ENCODE data around the gene AMBP. TPM values are rescaled to one million over a fixed set of nuclear protein-coding genes. Genes with fewer than 3 reads are reported as not detected.

Gene AMBP
- total RNA-seq, result not detected

DNA sequence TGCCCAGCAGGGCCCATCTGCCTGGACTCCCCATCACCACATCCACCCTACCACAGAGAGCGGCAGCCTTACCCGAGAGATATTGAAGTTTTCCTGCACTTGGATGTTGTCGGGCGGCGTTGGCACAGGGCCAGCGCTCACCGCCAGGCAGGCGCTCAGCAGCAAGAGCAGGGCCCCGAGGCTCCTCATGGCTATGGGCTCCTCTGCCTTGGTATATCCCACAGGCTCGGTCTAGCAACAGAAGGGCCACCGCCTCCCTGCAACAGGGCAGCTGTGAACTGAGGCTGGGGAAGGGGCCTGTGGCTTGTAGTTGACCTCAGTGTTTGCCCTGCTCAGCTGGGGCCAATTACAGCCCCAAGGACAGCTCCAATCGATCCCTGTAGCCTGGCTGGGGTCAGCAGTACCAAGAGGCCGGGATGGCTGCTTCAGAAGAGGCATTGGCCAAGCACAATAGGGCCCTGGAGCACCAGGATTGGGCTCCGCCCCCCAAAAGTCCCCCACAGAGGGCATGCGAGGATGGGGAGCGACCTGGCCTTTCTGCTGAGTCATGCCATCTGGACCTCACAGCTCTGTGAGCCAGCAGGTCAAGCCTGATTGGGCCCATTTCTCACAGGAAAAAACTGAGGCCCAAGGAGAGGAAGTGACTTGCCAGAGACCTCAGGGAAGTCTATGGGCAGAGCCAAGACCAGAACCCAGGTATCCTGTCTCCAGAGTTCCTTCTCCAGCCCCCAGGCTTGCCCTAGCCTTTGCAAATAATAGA is at the start of gene AMBP:
TSS of gene AMBP (minus strand) at position 280 of the 760 bp plus-strand sequence. CDS start at position 189, 91 bp downstream.
- no peak for DNase-seq
- Mint-ChIP-seq H3K27ac (no peak within 1 kb of the TSS), H3K9me3 (ENCODE audit: low read depth) (no peaks in the 10 kb centered on the region), H3K4me1 (no peaks in the 10 kb centered on the region), H3K4me3 (no peak within 1 kb of the TSS), H3K27me3 (peaks cover 7% of the 10 kb centered on the region), H3K36me3 (no peaks in the 10 kb centered on the region)
- ATAC-seq, result no peak
- CTCF ChIA-PET, result interaction anchor here (1.1 to 1.9 kb wide), 2 partner anchors 13 to 213 kb away, joined by 3 to 10 read pairs; no protein-coding TSS in a partner anchor

DNA sequence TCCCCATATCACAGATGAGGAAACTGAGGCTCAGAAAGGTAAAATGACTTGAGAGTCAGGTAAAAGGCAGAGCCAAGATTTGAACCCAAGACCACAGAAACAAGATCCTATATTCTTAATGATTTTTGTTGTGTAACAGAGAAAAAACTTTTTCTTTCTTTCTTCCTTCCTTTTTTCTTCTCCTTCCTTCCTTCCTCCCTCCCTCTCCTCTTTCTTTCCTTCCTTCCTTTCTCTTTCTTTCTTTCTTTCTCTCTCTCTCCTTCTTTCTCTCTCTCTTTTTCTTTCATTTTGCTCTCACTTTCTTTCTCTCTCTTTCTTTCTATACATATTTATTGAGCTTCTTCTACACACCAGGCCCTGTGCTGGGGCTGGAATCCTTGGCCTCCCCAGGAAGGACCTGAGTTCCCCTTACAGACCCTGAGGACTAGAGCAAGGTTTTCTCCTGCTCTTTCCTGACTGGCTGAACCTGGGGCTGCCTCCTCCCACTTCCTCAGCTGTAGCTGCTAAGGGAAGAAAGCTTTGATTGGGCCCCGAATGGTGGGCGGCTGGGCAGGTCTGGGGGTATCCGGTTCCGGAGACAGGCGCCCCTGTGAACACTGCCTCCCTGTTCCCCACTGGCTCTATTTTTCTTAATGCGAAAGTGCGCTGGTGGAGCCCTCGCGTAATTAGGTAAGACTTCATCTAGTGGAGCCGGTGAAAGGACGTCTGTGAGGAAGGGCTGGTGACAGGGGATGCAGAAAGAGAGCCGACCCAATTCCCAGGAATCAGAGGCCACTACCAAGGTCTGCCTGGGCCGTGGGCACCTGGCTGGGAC is 48.4 kb upstream of the AMBP start:
- H3K9me3 Mint-ChIP-seq (ENCODE audit: low read depth), result no peaks in the 10 kb centered on the region
- DNase-seq, result no peak
- peaks cover 15% of the 10 kb centered on the region for H3K27me3 Mint-ChIP-seq
- CTCF ChIA-PET, result interaction anchor here (1.6 to 1.8 kb wide), 2 partner anchors 29 to 44 kb away, joined by 3 to 4 read pairs; partner anchors contain the start of gene COL27A1
- H3K27ac Mint-ChIP-seq, result no peak overlapping the region
- no peak overlapping the region for H3K4me3 Mint-ChIP-seq
- no peaks in the 10 kb centered on the region for H3K4me1 Mint-ChIP-seq
- no peaks in the 10 kb centered on the region for H3K36me3 Mint-ChIP-seq
- ATAC-seq, result no peak

DNA sequence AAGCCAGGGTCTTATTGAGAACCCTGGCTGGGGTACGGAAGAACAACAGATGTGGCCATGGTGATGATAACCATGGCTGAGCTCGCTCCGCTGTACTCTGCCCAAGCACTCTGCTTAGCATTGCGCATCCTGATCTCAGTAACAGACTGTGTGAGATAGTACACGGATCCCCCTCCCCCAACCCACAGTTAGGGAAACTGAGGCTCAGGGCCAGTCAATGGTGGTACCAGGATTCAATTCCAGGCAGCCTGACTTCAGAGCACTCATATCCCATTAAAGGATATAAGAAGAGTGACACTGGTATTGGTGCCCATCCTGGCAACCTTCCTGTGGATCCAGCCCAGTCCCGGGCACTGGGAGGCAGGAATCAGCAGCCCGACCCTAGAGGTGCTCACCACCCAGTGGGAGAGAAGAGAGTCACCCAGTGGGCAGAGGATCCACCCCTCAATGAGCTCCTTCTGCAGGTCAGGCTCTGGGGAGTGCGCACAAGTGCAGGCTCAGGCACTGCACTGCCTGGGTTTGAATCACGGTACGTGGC is 47.4 kb upstream of the AMBP start:
- CTCF ChIA-PET, result interaction anchor here (1.6 kb wide), 1 partner anchor 43 kb away, joined by 3 read pairs; no protein-coding TSS in a partner anchor

DNA sequence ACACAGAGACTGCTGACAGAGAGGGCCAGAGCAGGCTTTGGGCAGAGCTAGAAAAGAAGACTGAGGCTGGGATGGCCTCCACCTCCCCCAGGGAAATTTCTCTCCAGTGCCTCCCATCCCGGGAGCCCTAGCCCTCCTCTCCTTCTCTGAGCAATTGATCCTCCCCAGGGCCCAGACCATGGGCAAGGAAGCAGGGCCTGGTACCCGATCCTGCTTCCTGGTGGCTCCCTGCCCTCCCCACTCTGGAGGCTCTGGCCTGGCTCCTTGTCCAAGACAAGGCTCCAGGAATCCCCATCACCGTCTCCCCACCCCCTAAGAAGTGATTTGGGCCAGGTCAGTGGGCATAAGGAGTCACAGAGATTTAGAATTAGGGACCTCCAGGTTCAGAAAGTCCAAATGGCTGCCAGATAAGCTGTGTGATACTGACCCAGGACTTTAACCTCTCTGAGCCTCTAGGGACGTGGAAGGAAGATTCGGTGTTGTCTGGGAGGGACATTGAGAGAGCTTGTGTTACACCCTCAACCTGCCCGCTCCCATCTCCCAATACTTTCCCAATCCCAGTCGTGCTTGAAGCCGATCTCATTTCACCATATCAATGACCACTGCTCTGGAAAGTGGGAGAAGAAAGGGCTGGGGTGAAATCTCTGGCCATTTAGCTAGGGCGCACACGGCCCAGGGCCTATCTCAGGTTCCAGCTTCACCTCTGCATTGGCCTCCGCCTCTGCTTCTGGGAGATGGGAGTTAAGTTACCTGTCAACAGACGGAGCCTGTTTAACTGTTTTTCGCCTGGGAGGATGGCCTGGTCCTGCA is 46.8 kb upstream of the AMBP start:
- Mint-ChIP-seq H3K4me1 (no peaks in the 10 kb centered on the region), H3K4me3 (no peak overlapping the region), H3K27ac (no peak overlapping the region), H3K27me3 (peaks cover 16% of the 10 kb centered on the region), H3K9me3 (ENCODE audit: low read depth) (no peaks in the 10 kb centered on the region), H3K36me3 (no peaks in the 10 kb centered on the region)
- DNase-seq, result no peak
- ATAC-seq, result no peak
- CTCF ChIA-PET, result interaction anchor here (1.6 kb wide), 1 partner anchor 42 kb away, joined by 3 read pairs; no protein-coding TSS in a partner anchor

More for the DNA sequence above, 47.4 kb upstream of the AMBP start:
- Mint-ChIP-seq H3K36me3 (no peaks in the 10 kb centered on the region), H3K27ac (no peak overlapping the region), H3K27me3 (peaks cover 17% of the 10 kb centered on the region), H3K4me3 (no peak overlapping the region), H3K9me3 (ENCODE audit: low read depth) (no peaks in the 10 kb centered on the region), H3K4me1 (no peaks in the 10 kb centered on the region)
- DNase-seq, result no peak
- no peak for ATAC-seq

DNA sequence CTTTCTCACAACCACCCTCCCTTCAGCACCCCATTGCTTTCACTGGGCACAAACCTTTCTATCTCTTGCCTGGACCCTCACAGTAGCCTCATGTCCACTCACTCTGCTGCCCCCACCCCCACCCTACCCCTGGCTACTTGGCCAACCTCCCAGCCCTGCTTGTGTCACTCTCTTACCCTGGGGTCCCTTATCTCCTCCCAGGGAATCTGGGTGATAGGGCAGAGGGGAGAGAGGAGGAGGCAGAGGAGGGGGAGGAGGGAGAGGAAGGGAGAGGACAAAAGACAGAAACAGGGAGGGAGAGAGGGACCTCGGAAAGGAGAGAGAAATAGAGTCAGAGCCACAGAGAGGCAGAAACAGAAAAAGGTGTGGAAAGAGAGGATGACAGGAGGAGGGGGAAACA is 46.0 kb upstream of the AMBP start:
- H3K4me1 Mint-ChIP-seq, result no peaks in the 10 kb centered on the region
- H3K9me3 Mint-ChIP-seq (ENCODE audit: low read depth), result no peaks in the 10 kb centered on the region
- ATAC-seq (no peak), DNase-seq (no peak)
- CTCF ChIA-PET, result no interaction called here
- no peak overlapping the region for H3K4me3 Mint-ChIP-seq
- H3K27ac Mint-ChIP-seq, result no peak overlapping the region
- H3K36me3 Mint-ChIP-seq, result no peaks in the 10 kb centered on the region
- peaks cover 10% of the 10 kb centered on the region for H3K27me3 Mint-ChIP-seq

DNA sequence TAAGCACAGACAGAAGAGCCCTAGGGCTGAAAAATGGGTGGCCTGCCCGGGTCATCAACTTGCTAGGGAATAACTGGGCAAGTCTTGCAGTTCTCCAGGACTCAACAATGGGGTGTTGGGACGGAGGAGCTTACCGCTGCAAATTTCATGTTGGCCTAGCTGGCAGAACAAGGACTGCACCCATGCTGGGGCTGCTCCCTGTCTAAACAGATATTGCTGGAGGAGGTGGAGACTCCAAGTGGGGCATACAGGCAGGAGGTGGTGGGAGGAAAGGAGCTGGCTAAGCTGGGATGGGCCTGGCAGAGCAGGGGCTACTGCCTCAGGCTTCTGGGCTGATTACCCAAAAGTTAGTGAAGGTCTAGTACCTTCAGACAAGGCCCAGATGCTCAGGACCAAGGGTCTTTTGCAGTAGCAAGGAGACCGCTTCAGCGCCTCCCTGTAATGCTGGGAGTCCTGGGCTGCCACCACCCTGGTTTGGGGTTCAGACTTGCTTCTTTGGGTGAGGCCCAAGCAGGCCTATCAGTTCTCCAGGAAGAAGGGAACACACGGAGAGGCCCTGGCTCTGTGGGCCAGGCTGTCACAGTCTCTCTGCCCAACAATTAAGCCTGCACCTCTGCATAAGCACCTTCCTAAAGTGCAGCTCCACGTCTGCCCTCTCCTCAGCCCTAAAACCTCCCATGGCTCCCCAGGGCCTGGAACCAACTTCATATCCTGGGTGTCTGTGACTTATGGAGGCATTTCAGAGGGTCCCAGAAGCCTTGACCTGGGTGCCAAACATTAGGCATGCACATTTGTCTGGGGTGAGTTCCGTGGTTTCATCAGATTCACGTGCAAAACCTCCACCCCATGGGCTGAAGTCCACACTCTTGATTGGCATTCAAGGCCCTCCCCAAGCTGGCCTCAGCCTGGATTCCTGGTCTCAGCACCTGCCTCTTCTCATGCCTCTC is 45.2 kb upstream of the AMBP start:
- H3K9me3 Mint-ChIP-seq (ENCODE audit: low read depth), result no peaks in the 10 kb centered on the region
- no peaks in the 10 kb centered on the region for H3K4me1 Mint-ChIP-seq
- no peaks in the 10 kb centered on the region for H3K36me3 Mint-ChIP-seq
- H3K27ac Mint-ChIP-seq, result no peak overlapping the region
- peaks cover 11% of the 10 kb centered on the region for H3K27me3 Mint-ChIP-seq
- DNase-seq (no peak), ATAC-seq (no peak)
- no peak overlapping the region for H3K4me3 Mint-ChIP-seq
- CTCF ChIA-PET, result interaction anchor here (1.5 kb wide), 1 partner anchor 15 kb away, joined by 3 read pairs; no protein-coding TSS in a partner anchor

DNA sequence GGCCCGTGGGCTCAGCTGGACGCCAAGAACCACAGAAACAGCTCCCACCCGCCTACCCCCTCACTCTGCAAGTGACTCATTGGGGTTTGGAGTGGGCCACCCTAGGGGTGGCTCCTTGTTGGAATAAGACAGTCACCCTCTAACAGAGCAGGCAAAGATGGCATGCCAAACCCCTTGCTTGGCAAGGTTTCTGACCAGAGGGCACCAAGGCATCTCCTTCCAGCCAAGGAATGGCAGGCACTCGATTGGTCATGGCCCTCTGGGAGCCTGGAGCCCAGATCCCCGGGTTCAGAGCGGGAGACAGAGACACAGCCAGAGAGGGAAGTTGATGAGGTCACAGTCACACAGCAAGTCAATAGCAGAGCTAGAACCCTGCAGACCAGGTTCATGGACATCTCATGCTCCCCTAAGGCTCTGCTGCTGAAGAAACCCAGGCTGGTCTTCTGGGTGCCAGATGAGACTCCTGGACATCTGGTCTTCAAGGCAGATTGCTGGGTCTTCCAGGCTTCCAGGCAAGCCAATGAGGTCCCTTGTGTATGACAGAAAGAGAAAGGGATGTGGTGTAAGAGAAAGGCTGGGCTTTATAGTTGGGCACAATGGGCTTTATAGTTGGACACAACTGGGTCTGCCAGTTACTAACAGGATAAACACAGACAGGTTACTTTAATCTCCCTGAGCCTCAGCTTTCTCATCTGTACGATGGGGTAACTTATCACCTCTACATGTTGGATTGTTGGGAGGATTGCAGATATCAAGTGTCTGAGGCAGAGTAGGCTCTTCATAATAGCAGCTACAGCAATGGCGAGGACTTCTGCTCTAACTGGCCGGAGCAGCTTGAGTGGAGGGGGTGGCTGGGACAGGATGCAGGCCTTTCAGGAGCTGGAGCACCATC is 44.3 kb upstream of the AMBP start:
- no peaks in the 10 kb centered on the region for H3K36me3 Mint-ChIP-seq
- H3K27ac Mint-ChIP-seq, result no peak overlapping the region
- H3K9me3 Mint-ChIP-seq (ENCODE audit: low read depth), result no peaks in the 10 kb centered on the region
- DNase-seq, result no peak
- H3K4me3 Mint-ChIP-seq, result no peak overlapping the region
- peaks cover 14% of the 10 kb centered on the region for H3K27me3 Mint-ChIP-seq
- no peak for ATAC-seq
- no peaks in the 10 kb centered on the region for H3K4me1 Mint-ChIP-seq
- CTCF ChIA-PET, result interaction anchor here (1.5 kb wide), 1 partner anchor 14 kb away, joined by 3 read pairs; no protein-coding TSS in a partner anchor

DNA sequence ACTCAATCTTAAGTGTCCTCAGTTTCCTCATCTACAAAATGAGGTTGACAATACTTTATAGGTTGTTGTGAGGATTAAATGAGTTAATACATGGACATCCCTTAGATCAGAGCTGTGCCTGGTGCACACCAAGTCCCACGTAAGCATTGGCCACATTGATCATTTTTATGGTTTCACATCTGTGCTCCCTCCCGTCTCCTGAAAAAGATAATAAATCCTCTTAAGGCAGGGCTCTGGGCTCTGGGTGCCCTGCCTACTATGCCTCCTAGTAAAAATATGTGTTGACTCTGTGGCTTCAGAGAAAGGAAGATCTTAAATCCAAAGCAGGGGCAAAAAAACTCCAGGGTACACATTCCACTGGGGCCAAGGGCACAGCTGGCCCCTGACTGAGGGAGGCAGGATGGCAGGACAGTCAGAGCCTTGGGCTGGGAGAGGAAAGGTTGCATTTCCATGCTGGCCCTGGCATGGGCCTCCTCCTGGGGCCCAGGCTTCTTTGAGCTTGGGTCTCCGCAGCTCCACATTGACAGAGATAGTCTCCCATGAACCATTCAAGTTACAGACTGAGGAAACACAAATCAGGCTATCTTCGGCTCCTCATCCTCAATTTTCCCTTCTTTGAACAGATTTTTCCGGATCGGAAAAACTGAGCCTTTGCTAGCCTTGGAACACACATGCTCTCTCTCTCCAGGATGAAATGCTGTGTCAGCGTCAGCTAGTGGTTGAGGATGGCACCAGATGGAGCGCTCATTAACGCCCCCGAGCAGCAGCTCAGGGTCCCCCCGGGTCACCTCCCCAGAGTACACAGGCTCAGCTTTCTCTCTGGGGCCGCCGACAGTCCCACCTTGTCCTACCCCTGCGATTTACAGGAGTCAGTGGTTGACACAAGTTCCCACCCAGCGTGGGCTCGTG is 43.4 kb upstream of the AMBP start:
- Mint-ChIP-seq H3K36me3 (no peaks in the 10 kb centered on the region), H3K27ac (no peak overlapping the region), H3K4me3 (no peak overlapping the region), H3K4me1 (no peaks in the 10 kb centered on the region), H3K9me3 (ENCODE audit: low read depth) (no peaks in the 10 kb centered on the region), H3K27me3 (peaks cover 18% of the 10 kb centered on the region)
- CTCF ChIA-PET, result interaction anchor here (0.7 to 0.8 kb wide), 2 partner anchors 13 to 14 kb away, joined by 3 read pairs; no protein-coding TSS in a partner anchor
- no peak for ATAC-seq
- no peak for DNase-seq

DNA sequence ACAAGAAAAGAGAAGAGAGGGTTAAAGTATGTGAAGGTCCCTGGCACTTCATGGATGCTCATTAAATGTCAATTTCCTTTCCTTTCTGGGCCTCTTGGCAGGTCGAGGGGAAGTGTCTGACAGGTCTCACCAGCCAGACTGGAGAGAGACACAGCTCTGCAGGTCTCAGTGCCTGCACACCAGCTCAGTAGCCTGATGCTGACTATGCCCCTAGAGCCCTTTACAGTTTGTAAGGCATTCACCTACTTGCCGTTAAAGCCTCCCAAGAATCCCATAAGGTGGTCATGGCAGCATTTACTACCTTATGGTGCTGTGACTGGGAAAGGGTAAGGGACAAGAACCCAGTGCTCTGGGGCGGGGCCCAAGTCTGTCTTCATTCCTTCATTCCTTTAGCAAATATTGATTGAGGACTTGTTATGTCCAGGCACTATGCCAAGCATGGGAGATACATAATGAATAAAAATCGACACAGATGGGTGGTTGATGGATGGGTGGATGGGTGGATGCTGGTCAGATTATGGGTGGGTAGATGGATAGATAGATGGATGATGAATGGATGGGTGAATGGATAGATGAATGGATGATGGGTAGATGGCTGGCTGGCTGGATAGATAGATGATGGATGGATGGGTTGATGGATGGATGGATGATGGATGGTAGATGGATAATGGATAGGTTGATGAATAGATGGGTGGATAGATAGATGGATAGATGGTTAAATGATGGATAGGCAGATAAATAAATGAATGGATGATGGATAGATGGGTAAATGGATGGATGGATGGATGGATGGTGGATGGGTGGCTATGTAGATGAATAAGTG is 42.3 kb upstream of the AMBP start:
- peaks cover 15% of the 10 kb centered on the region for H3K27me3 Mint-ChIP-seq
- CTCF ChIA-PET, result no interaction called here
- H3K4me1 Mint-ChIP-seq, result no peaks in the 10 kb centered on the region
- no peaks in the 10 kb centered on the region for H3K9me3 Mint-ChIP-seq (ENCODE audit: low read depth)
- no peak overlapping the region for H3K4me3 Mint-ChIP-seq
- ATAC-seq (no peak), DNase-seq (no peak)
- no peak overlapping the region for H3K27ac Mint-ChIP-seq
- H3K36me3 Mint-ChIP-seq, result no peaks in the 10 kb centered on the region

Data from activated CD8-positive, alpha-beta memory T cell treated with anti-CD3 and anti-CD28 coated beads, Interleukin-2, amount 10 ng/mL, durations not matched to agents 7 days and 5 days (primary cell).